Stimulated activated naive CD8-positive, alpha-beta T cell treated with anti-CD3 and anti-CD28 coated beads, Interleukin-15, Interleukin-2, amounts not matched to agents 100 ng/mL and 50 ng/mL, for 24 hours (primary cell): ENCODE measurements around the gene BCL2L2.

Source experiments
- H3K27ac Mint-ChIP-seq: one replicate; pipeline ENCODE4 v1.8.0; 2021; ENCODE audit warnings: mild to moderate bottlenecking, mixed read lengths
- H3K27me3 Mint-ChIP-seq: one replicate; pipeline ENCODE4 v1.8.0; 2021; ENCODE audit warnings: mixed read lengths
- H3K36me3 Mint-ChIP-seq: one replicate; pipeline ENCODE4 v1.8.0; 2021; ENCODE audit warnings: low read depth, mixed read lengths
- H3K4me1 Mint-ChIP-seq: one replicate; pipeline ENCODE4 v1.8.0; 2021; ENCODE audit warnings: low read depth, mixed read lengths
- H3K4me3 Mint-ChIP-seq: one replicate; pipeline ENCODE4 v1.8.0; 2021; ENCODE audit warnings: mild to moderate bottlenecking, mixed read lengths
- H3K9me3 Mint-ChIP-seq: one replicate; pipeline ENCODE4 v1.8.0; 2021; ENCODE audit warnings: mixed read lengths

BCL2L2 gene

GRCh38 chr14:23327947-23328744, 21.5 kb downstream of the BCL2L2 start:
- Mint-ChIP-seq H3K4me1 (peaks cover 14% of the 10 kb centered on the region), H3K9me3 (no peaks in the 10 kb centered on the region), H3K36me3 (peaks cover 29% of the 10 kb centered on the region), H3K27ac (no peak overlapping the region), H3K4me3 (no peak overlapping the region), H3K27me3 (no peaks in the 10 kb centered on the region)

GRCh38 chr14:23335623-23336022, 29.0 kb downstream of the BCL2L2 start:
- Mint-ChIP-seq H3K4me1 (no peaks in the 10 kb centered on the region), H3K27ac (no peak overlapping the region), H3K36me3 (no peaks in the 10 kb centered on the region)

GRCh38 chr14:23339506-23340268, 33.1 kb downstream of the BCL2L2 start:
- peaks cover 27% of the 10 kb centered on the region for H3K27me3 Mint-ChIP-seq

More at GRCh38 chr14:23335623-23336022, 29.0 kb downstream of the BCL2L2 start:
- H3K27me3 Mint-ChIP-seq: peaks cover 27% of the 10 kb centered on the region
- H3K9me3 Mint-ChIP-seq: no peaks in the 10 kb centered on the region
- H3K4me3 Mint-ChIP-seq: no peak overlapping the region

GRCh38 chr14:23344481-23344880, 37.8 kb downstream of the BCL2L2 start:
- Mint-ChIP-seq H3K36me3 (no peaks in the 10 kb centered on the region), H3K27ac (no peak overlapping the region), H3K4me3 (no peak overlapping the region), H3K4me1 (no peaks in the 10 kb centered on the region), H3K27me3 (peaks cover 8% of the 10 kb centered on the region), H3K9me3 (no peaks in the 10 kb centered on the region)

More at GRCh38 chr14:23339506-23340268, 33.1 kb downstream of the BCL2L2 start:
- Mint-ChIP-seq H3K27ac (no peak overlapping the region), H3K9me3 (no peaks in the 10 kb centered on the region), H3K36me3 (no peaks in the 10 kb centered on the region), H3K4me3 (no peak overlapping the region), H3K4me1 (no peaks in the 10 kb centered on the region)

- no peak overlapping the region for H3K27ac Mint-ChIP-seq
- H3K4me1 Mint-ChIP-seq: peaks cover under 1% of the 10 kb centered on the region
- H3K36me3 Mint-ChIP-seq: no peaks in the 10 kb centered on the region
- peaks cover 10% of the 10 kb centered on the region for H3K27me3 Mint-ChIP-seq
- no peak overlapping the region for H3K4me3 Mint-ChIP-seq
- H3K9me3 Mint-ChIP-seq: no peaks in the 10 kb centered on the region
Observed at GRCh38 chr14:23345987-23346692, 39.5 kb downstream of the BCL2L2 start.

GRCh38 chr14:23346693-23347405, 40.2 kb downstream of the BCL2L2 start:
- H3K36me3 Mint-ChIP-seq: no peaks in the 10 kb centered on the region
- no peak overlapping the region for H3K27ac Mint-ChIP-seq
- peaks cover 4% of the 10 kb centered on the region for H3K4me1 Mint-ChIP-seq
- no peaks in the 10 kb centered on the region for H3K9me3 Mint-ChIP-seq
- no peak overlapping the region for H3K4me3 Mint-ChIP-seq
- peaks cover 14% of the 10 kb centered on the region for H3K27me3 Mint-ChIP-seq

- Mint-ChIP-seq H3K4me3 (no peak overlapping the region), H3K4me1 (peaks cover 4% of the 10 kb centered on the region), H3K36me3 (no peaks in the 10 kb centered on the region), H3K27ac (no peak overlapping the region), H3K9me3 (no peaks in the 10 kb centered on the region), H3K27me3 (peaks cover 14% of the 10 kb centered on the region)
Observed at GRCh38 chr14:23347406-23348296, 41.0 kb downstream of the BCL2L2 start.

- Mint-ChIP-seq H3K4me1 (peaks cover 8% of the 10 kb centered on the region), H3K4me3 (no peak overlapping the region), H3K36me3 (no peaks in the 10 kb centered on the region)
Observed at GRCh38 chr14:23348297-23348655, 41.6 kb downstream of the BCL2L2 start.

GRCh38 chr14:23349156-23349845, 42.7 kb downstream of the BCL2L2 start:
- H3K4me1 Mint-ChIP-seq: peaks cover 8% of the 10 kb centered on the region
- no peak overlapping the region for H3K4me3 Mint-ChIP-seq
- no peaks in the 10 kb centered on the region for H3K9me3 Mint-ChIP-seq
- no peak overlapping the region for H3K27ac Mint-ChIP-seq
- no peaks in the 10 kb centered on the region for H3K36me3 Mint-ChIP-seq
- peaks cover 29% of the 10 kb centered on the region for H3K27me3 Mint-ChIP-seq

More at GRCh38 chr14:23348297-23348655, 41.6 kb downstream of the BCL2L2 start:
- peaks cover 19% of the 10 kb centered on the region for H3K27me3 Mint-ChIP-seq
- H3K27ac Mint-ChIP-seq: no peak overlapping the region
- no peaks in the 10 kb centered on the region for H3K9me3 Mint-ChIP-seq

GRCh38 chr14:23351681-23352505, 45.3 kb downstream of the BCL2L2 start:
- no peaks in the 10 kb centered on the region for H3K9me3 Mint-ChIP-seq
- H3K4me1 Mint-ChIP-seq: peaks cover 8% of the 10 kb centered on the region
- H3K36me3 Mint-ChIP-seq: no peaks in the 10 kb centered on the region
- peaks cover 41% of the 10 kb centered on the region for H3K27me3 Mint-ChIP-seq
- peak overlapping the region; percentile 75 for H3K4me3 Mint-ChIP-seq
- no peak overlapping the region for H3K27ac Mint-ChIP-seq

GRCh38 chr14:23352506-23353432, 46.1 kb downstream of the BCL2L2 start, which contains the start of gene SLC22A17:
Gene SLC22A17, minus strand, starts transcription at chr14:23352887.
- H3K4me1 Mint-ChIP-seq: peaks cover 8% of the 10 kb centered on the region
- peaks cover 41% of the 10 kb centered on the region for H3K27me3 Mint-ChIP-seq
- H3K36me3 Mint-ChIP-seq: no peaks in the 10 kb centered on the region
- no peaks in the 10 kb centered on the region for H3K9me3 Mint-ChIP-seq
- peak within 1 kb of the TSS; percentile 75 for H3K4me3 Mint-ChIP-seq
- H3K27ac Mint-ChIP-seq: no peak within 1 kb of the TSS

- H3K4me3 Mint-ChIP-seq: peak overlapping the region; percentile 75
- H3K36me3 Mint-ChIP-seq: no peaks in the 10 kb centered on the region
- peaks cover 8% of the 10 kb centered on the region for H3K4me1 Mint-ChIP-seq
- no peak overlapping the region for H3K27ac Mint-ChIP-seq
- peaks cover 41% of the 10 kb centered on the region for H3K27me3 Mint-ChIP-seq
- H3K9me3 Mint-ChIP-seq: no peaks in the 10 kb centered on the region
Observed at GRCh38 chr14:23353433-23353780, 46.8 kb downstream of the BCL2L2 start.
